Peyer's patch (tissue), 4 donors: ENCODE results near the gene DPYSL5. TPM values are rescaled to one million over a fixed set of nuclear protein-coding genes. Genes with fewer than 3 reads are reported as not detected.

ENCODE experiments used
- DNase-seq, 3 donors: peaks; one replicate each; pipeline ENCODE4 v3.0.0-alpha.2; 2017 to 2019
- H3K27ac ChIP-seq, 4 donors: fragments of 200-600 bp; sonication (generic); one replicate each; pipeline ENCODE4 v1.5.1; 2016 to 2019
- H3K27me3 ChIP-seq, 2 donors: fragments of 200-600 bp; sonication (generic); one replicate each; pipeline ENCODE4 v1.5.1; 2019
- H3K36me3 ChIP-seq, 3 donors: fragments of 200-600 bp; sonication (generic); one replicate each; pipeline ENCODE4 v1.5.1; 2016 to 2019
- H3K4me1 ChIP-seq, 4 donors: fragments of 200-600 bp; sonication (generic); one replicate each; pipeline ENCODE4 v1.5.1; 2016 to 2019
- H3K4me3 ChIP-seq, 4 donors: fragments of 200-600 bp; sonication (generic); 1 replicate in 3 of 4; 2 replicates in 1 of 4; pipeline ENCODE4 v1.5.1; 2016 to 2019; ENCODE audit warnings: mild to moderate bottlenecking in 1 of 4
- H3K9me3 ChIP-seq, 4 donors: fragments of 200-600 bp; sonication (generic); one replicate each; pipeline ENCODE4 v1.5.1; 2016 to 2019; ENCODE audit warnings: mild to moderate bottlenecking in 1 of 4
- POLR2A ChIP-seq, 2 donors: fragments of 450-650 bp; IDR thresholded peaks; one replicate each; pipeline ENCODE4 v1.5.1; 2017; ENCODE audit warnings: antibody characterized with exemption in 2 of 2, mild to moderate bottlenecking in 2 of 2, moderate library complexity in 2 of 2
- total RNA-seq, 4 donors: library from RNA; depleted of rRNA; stranded (reverse); fragments of >200 nt; gene quantifications; one replicate each; pipeline ENCODE4 v1.1.0, GENCODE V29; 2016
- TF ChIP-seq, protein P1 (sequence below), 6 experiments: fragments of 450-650 bp in 4 of 6; fragments of 200-600 bp in 2 of 6; sonication (generic) in 1 of 6; IDR thresholded peaks; one replicate each; pipeline ENCODE4 v1.5.1; 2017 to 2019; ENCODE audit warnings: antibody characterized with exemption in 6 of 6, mild to moderate bottlenecking in 3 of 6, moderate library complexity in 1 of 6

DPYSL5 gene
- total RNA-seq, 4 donors from 2014 or later: 0.13 to 0.83 TPM; not detected in 2

GRCh38 chr2:26942543-26943295 lies 94.8 kb downstream of the DPYSL5 start:
- Histone ChIP-seq H3K9me3 (no peaks in the 10 kb centered on the region), H3K27ac (no peak overlapping the region), H3K36me3 (no peaks in the 10 kb centered on the region), H3K4me1 (no peaks in the 10 kb centered on the region), H3K27me3 (peaks cover 0 to 7% of the 10 kb centered on the region in 2 donors), H3K4me3 (no peak overlapping the region)
- TF ChIP-seq POLR2A (IDR thresholded peaks at IDR 0.05): no peak
- TF ChIP-seq, protein P1, sequence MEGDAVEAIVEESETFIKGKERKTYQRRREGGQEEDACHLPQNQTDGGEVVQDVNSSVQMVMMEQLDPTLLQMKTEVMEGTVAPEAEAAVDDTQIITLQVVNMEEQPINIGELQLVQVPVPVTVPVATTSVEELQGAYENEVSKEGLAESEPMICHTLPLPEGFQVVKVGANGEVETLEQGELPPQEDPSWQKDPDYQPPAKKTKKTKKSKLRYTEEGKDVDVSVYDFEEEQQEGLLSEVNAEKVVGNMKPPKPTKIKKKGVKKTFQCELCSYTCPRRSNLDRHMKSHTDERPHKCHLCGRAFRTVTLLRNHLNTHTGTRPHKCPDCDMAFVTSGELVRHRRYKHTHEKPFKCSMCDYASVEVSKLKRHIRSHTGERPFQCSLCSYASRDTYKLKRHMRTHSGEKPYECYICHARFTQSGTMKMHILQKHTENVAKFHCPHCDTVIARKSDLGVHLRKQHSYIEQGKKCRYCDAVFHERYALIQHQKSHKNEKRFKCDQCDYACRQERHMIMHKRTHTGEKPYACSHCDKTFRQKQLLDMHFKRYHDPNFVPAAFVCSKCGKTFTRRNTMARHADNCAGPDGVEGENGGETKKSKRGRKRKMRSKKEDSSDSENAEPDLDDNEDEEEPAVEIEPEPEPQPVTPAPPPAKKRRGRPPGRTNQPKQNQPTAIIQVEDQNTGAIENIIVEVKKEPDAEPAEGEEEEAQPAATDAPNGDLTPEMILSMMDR (IDR thresholded peaks at IDR 0.05): peak; percentile 54 to 78 (median 65)
- peak; percentile 46 to 81 (median 67) for DNase-seq

- H3K4me3 ChIP-seq: no peak overlapping the region
- H3K27ac ChIP-seq: no peak overlapping the region
- H3K27me3 ChIP-seq: peaks cover 0 to 7% of the 10 kb centered on the region in 2 donors
- no peak for TF ChIP-seq POLR2A (IDR thresholded peaks at IDR 0.05)
- TF ChIP-seq, protein P1 (IDR thresholded peaks at IDR 0.05): no peak
- no peak for DNase-seq
- no peaks in the 10 kb centered on the region for H3K9me3 ChIP-seq
- H3K4me1 ChIP-seq: no peaks in the 10 kb centered on the region
- no peaks in the 10 kb centered on the region for H3K36me3 ChIP-seq
These were observed 98.2 kb downstream of the DPYSL5 start for GRCh38 chr2:26945991-26946750.

DNA sequence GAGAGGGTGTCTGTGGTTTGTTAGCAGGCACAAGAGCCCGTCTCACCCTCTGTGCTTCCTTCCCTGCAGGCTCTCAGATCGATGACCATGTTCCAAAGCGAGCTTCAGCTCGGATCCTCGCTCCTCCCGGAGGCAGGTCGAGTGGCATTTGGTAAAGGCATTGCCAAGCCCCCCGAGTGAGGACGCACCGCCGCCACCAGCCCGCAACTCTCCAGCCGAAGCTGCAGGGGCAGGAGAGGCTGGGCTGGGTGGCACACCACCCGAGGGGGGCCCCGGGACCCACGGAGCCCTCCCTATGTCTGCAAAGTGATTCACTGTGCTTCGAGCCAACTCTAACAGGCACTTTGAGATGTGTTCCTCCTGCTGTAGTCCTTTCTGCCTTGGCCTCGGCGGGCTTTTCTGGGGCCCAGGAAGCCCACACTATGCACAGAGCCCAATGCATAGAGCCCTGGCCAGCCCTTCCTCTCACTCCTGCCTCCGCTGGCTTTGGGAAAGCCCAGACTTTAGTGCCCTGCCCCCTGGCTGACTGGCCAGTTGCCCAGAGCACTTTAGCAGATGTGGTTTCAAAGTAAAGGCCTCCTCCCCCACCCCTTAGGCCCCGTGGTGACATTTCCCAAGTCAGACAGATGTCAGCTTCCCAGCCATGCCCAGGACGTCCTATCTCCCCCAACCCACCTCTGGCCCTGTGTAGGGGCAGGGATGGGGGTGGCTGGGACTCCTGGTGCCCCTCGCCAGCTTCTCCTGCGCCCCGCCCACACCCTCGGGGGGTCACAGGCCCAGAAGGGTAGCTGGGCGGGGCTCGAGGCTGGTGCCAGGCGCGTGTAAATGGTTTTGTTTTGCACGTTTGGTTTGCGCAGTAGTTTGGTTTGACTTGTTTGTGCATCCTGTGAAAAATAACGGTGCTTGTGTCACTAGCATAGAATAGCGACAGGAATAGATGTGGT lies 99.2 kb downstream of the DPYSL5 start:
- Histone ChIP-seq H3K9me3 (no peaks in the 10 kb centered on the region), H3K4me3 (no peak overlapping the region), H3K27me3 (peaks cover 0 to 7% of the 10 kb centered on the region in 2 donors), H3K27ac (no peak overlapping the region), H3K36me3 (no peaks in the 10 kb centered on the region), H3K4me1 (no peaks in the 10 kb centered on the region)
- no peak for DNase-seq
- no peak for TF ChIP-seq POLR2A (IDR thresholded peaks at IDR 0.05)
- TF ChIP-seq, protein P1 (IDR thresholded peaks at IDR 0.05): no peak

DNA sequence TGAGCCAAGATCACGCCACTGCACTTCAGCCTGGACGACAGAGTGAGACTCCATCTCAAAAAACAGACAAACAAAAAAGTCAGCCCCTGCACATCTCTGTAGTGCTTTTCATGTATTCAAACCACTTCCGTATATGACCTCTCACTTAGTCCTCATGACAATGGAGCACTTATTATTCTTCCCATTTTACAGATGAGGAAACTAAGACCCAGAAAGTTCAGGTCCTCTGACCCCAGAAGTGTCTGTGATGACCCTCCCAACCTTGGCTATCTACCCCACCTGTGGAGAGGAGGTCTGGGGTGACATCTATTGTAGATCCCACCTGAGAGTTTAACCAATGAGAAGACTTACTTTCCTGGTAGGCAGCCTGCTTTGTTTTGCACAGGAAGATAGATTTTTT lies 100.9 kb downstream of the DPYSL5 start:
- no peaks in the 10 kb centered on the region for H3K4me1 ChIP-seq
- H3K36me3 ChIP-seq: no peaks in the 10 kb centered on the region
- no peak overlapping the region for H3K27ac ChIP-seq
- DNase-seq: no peak
- no peaks in the 10 kb centered on the region for H3K27me3 ChIP-seq
- no peaks in the 10 kb centered on the region for H3K9me3 ChIP-seq
- TF ChIP-seq POLR2A (IDR thresholded peaks at IDR 0.05): no peak
- TF ChIP-seq, protein P1 (IDR thresholded peaks at IDR 0.05): no peak
- no peak overlapping the region for H3K4me3 ChIP-seq

- H3K4me1 ChIP-seq: no peaks in the 10 kb centered on the region
- H3K27me3 ChIP-seq: no peaks in the 10 kb centered on the region
- no peak overlapping the region for H3K4me3 ChIP-seq
- no peak for DNase-seq
- H3K27ac ChIP-seq: no peak overlapping the region
- H3K9me3 ChIP-seq: no peaks in the 10 kb centered on the region
- TF ChIP-seq, protein P1 (IDR thresholded peaks at IDR 0.05): no peak
- no peak for TF ChIP-seq POLR2A (IDR thresholded peaks at IDR 0.05)
- H3K36me3 ChIP-seq: no peaks in the 10 kb centered on the region
These were observed 102.3 kb downstream of the DPYSL5 start for GRCh38 chr2:26950246-26950645.
